WTC11 (cell line): Measurements from ENCODE around the gene KATNA1. TPM values are rescaled to one million over a fixed set of nuclear protein-coding genes. Genes with fewer than 3 reads are reported as not detected.

Experiments used
- ATAC-seq: fragments of 200-7000 bp; cut with Tn5 transposase; 2 replicates; pipeline ENCODE4 v1.10.0; 2021; ENCODE audit warnings: mild to moderate bottlenecking, moderate library complexity
- CTCF ChIA-PET: fragments of 300-600 bp; sonication (Branson Sonifier 250); formaldehyde crosslinking; loops from one replicate; lab custom pipeline; 2021; ENCODE audit warnings: antibody characterized with exemption; lab: Charles Lee
- POLR2A ChIA-PET: fragments of 350-600 bp; sonication (Branson Sonifier 250); formaldehyde crosslinking; loops from one replicate; lab custom pipeline; 2021; ENCODE audit warnings: antibody characterized with exemption; lab: Charles Lee
- DNase-seq: peaks from one replicate; pipeline ENCODE4 v3.0.0; 2021; ENCODE audit warnings: low spot score
- H3K27ac Mint-ChIP-seq: 2 replicates; pipeline ENCODE4 v1.8.0; 2021; ENCODE audit warnings: mixed read lengths
- H3K27me3 Mint-ChIP-seq: 2 replicates; pipeline ENCODE4 v1.8.0; 2021; ENCODE audit warnings: low read depth, mild to moderate bottlenecking, moderate library complexity, mixed read lengths
- H3K36me3 Mint-ChIP-seq: 2 replicates; pipeline ENCODE4 v1.8.0; 2021; ENCODE audit warnings: mixed read lengths
- H3K4me1 Mint-ChIP-seq: 2 replicates; pipeline ENCODE4 v1.8.0; 2022; ENCODE audit warnings: mixed read lengths
- H3K4me3 Mint-ChIP-seq: 2 replicates; pipeline ENCODE4 v1.8.0; 2021; ENCODE audit warnings: mild to moderate bottlenecking, moderate library complexity, mixed read lengths
- H3K9me3 Mint-ChIP-seq: 2 replicates; pipeline ENCODE4 v1.8.0; 2021; ENCODE audit warnings: mixed read lengths
- KAT7 ChIP-seq: sonication (generic); formaldehyde crosslinking; IDR thresholded peaks from 2 replicates; pipeline ENCODE4 v1.8.1; 2023; ENCODE audit warnings: missing genetic modification reagents, mild to moderate bottlenecking, borderline replicate concordance
- ZNF423 ChIP-seq: fragments of 250-450 bp; sonication (Bioruptor Pico); IDR thresholded peaks from 2 replicates; pipeline ENCODE4 v2.1.2; 2022; ENCODE audit warnings: mild to moderate bottlenecking, moderate library complexity
- ZNF671 ChIP-seq: fragments of 250-450 bp; sonication (Bioruptor Pico); IDR thresholded peaks from 2 replicates; pipeline ENCODE4 v1.8.0; 2021; ENCODE audit warnings: mild to moderate bottlenecking
- total RNA-seq: library from RNA; stranded (reverse); gene quantifications from 3 replicates; pipeline ENCODE4 v1.2.3, GENCODE V29; 2021

KATNA1 gene
- total RNA-seq, 1 experiment from 2014 or later = 18.1 TPM

DNA sequence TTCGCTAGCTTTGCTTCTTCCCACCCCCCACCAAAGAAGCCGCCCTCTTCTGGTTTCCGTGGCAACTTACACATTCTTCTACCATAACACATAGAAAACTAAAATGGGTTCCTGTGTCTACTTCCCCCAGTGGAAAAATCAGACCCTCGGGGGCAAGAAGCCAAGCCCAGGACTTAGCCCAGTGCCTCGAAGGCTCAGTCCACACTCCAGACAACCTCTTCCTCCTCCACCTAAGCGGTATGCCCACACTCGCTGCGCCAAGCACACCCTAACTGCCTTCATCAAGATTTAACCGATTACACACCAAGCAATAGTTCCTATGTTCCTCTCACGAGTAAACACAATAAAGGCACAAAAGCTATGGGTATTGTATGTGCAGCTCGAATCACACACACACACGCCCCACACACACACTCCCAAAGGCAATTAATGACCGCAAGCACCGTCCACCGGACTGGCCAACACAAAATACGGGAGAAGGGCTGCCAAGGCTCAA lies 103.2 kb downstream of the KATNA1 start:
- Mint-ChIP-seq H3K27ac (peak overlapping the region; percentile 97), H3K27me3 (peaks cover 19% of the 10 kb centered on the region), H3K9me3 (no peaks in the 10 kb centered on the region), H3K36me3 (peaks cover 3% of the 10 kb centered on the region; the same call in 1 of the 2 replicates), H3K4me3 (peak overlapping the region; percentile 97), H3K4me1 (peaks cover 9% of the 10 kb centered on the region)
- ChIA-PET CTCF (interaction anchor here (0.5 to 1.8 kb wide), 9 partner anchors 8 to 329 kb away, joined by 3 to 9 read pairs (median 4); partner anchors contain the start of gene GINM1), POLR2A (interaction anchor here (0.9 kb wide), 1 partner anchor 20 kb away, joined by 3 read pairs; no protein-coding TSS in a partner anchor)
- TF ChIP-seq ZNF423 (CRISPR knock-in tag) (no peak), KAT7 (CRISPR knock-in tag) (no peak), ZNF671 (no peak)
- ATAC-seq (peak; percentile 16), DNase-seq (peak; percentile 28)

Other genes with a start within 250 kb of the KATNA1 start
- 0.55 to 1.2 TPM (median 0.73 TPM) in 3 replicates for gene SUMO4, start 248.5 kb downstream of the KATNA1 start, total RNA-seq
- gene ZC3H12D, start 163.7 kb downstream of the KATNA1 start, total RNA-seq = 0.13 to 0.21 TPM (median 0.14 TPM) in 3 replicates
- 24.8 to 28.1 TPM (median 27.7 TPM) in 3 replicates for gene PPIL4, start 102.7 kb downstream of the KATNA1 start, total RNA-seq
- gene GINM1, start 82.3 kb downstream of the KATNA1 start, total RNA-seq = 16.8 to 21.4 TPM (median 19.9 TPM) in 3 replicates
- gene LATS1, start 69.4 kb upstream of the KATNA1 start, total RNA-seq = 21.4 to 24.2 TPM (median 21.8 TPM) in 3 replicates
- gene NUP43, start 97.8 kb upstream of the KATNA1 start, total RNA-seq = 79.1 to 84.5 TPM (median 83.5 TPM) in 3 replicates
- 81.0 to 90.7 TPM (median 84.5 TPM) in 3 replicates for gene PCMT1, start 101.0 kb upstream of the KATNA1 start, total RNA-seq
- 19.8 to 22.5 TPM (median 22.2 TPM) in 3 replicates for gene LRP11, start 215.6 kb upstream of the KATNA1 start, total RNA-seq
- not detected in 3 replicates for gene RAET1E, start 249.4 kb upstream of the KATNA1 start, total RNA-seq